Cardiac septum (tissue), 1 donor: ENCODE measurements around the gene CSH2. TPM values are rescaled to one million over a fixed set of nuclear protein-coding genes. Genes with fewer than 3 reads are reported as not detected.

Source experiments
- DNase-seq: peaks from one replicate; pipeline ENCODE4 v3.0.0-alpha.2; 2020; ENCODE audit warnings: low spot score
- intact Hi-C: fragments of 100-400 bp; cut with DNase I; formaldehyde crosslinking; loops from one replicate; pipeline ENCODE4 v1.14.0; 2022
- total RNA-seq: library from RNA; stranded (reverse); fragmentation: NEBNext Ultra II Directional; extraction: Animal tissue kit (Norgen Biotek cat#: 25700); gene quantifications from one replicate; pipeline ENCODE4 v1.2.1, GENCODE V29; 2021
- donor health status: DM: no; HTN: no; CAD: no.

The CSH2 gene
- total RNA-seq, 1 donor from 2014 or later, result not detected

- intact Hi-C loops, result loop anchor here (2.0 kb wide), 1 partner anchor 52 kb away; the partner anchor contains the start of gene DDX42
- no peak for DNase-seq
These were observed 46.9 kb downstream of the CSH2 start for GRCh38 chr17:63826468-63827001.

GRCh38 chr17:63824362-63824761 lies 49.1 kb downstream of the CSH2 start:
- intact Hi-C loops, result no loop called here
- peak; percentile 61 for DNase-seq

GRCh38 chr17:63823659-63824331 lies 49.7 kb downstream of the CSH2 start:
- intact Hi-C loops, result no loop called here
- DNase-seq, result no peak

- intact Hi-C loops, result no loop called here
- DNase-seq, result no peak
These were observed 50.9 kb downstream of the CSH2 start for GRCh38 chr17:63822537-63822936.

Other genes starting within 250 kb of the CSH2 start
- 7.5 TPM for gene LIMD2, start 173.6 kb downstream of the CSH2 start, total RNA-seq
- 20.4 TPM for gene STRADA, start 131.9 kb downstream of the CSH2 start, total RNA-seq
- gene CCDC47, start 100.1 kb downstream of the CSH2 start, total RNA-seq, result 78.7 TPM
- gene DDX42, start 99.5 kb downstream of the CSH2 start, total RNA-seq, result 66.1 TPM
- 109 TPM for gene PSMC5, start 46.2 kb downstream of the CSH2 start, total RNA-seq
- 29.9 TPM for gene FTSJ3, start 46.0 kb downstream of the CSH2 start, total RNA-seq
- 18.8 TPM for gene SMARCD2, start 31.0 kb downstream of the CSH2 start, total RNA-seq
- not detected for gene GH2, start 8.3 kb upstream of the CSH2 start, total RNA-seq
- gene CSH1, start 22.9 kb upstream of the CSH2 start, total RNA-seq, result not detected
- gene CSHL1, start 37.6 kb upstream of the CSH2 start, total RNA-seq, result not detected
- gene GH1, start 45.2 kb upstream of the CSH2 start, total RNA-seq, result not detected
- 2.7 TPM for gene CD79B, start 58.7 kb upstream of the CSH2 start, total RNA-seq
- gene SCN4A, start 99.2 kb upstream of the CSH2 start, total RNA-seq, result 0.22 TPM
- 0.51 TPM for gene PRR29, start 124.7 kb upstream of the CSH2 start, total RNA-seq
- 22.0 TPM for gene ICAM2, start 147.0 kb upstream of the CSH2 start, total RNA-seq